CD14-positive monocyte (primary cell): Measurements from ENCODE around the gene MIGA2. TPM values are rescaled to one million over a fixed set of nuclear protein-coding genes. Genes with fewer than 3 reads are reported as not detected.
"Not testable (repeated sequence)": the region's sequence is repeated elsewhere in the genome, so short reads cannot be mapped to it uniquely, and the experiment has no call there.

ENCODE experiments used
- DNase-seq, 3 donors: peaks; one replicate each; pipeline ENCODE4 v3.0.0-alpha.2; 2011 to 2022
- H2AFZ ChIP-seq: 2 replicates; pipeline ENCODE4 v1.6.0; 2012; ENCODE audit warnings: mild to moderate bottlenecking, low read depth, low read length, inconsistent platforms; ENCODE audit not compliant: insufficient read depth, poor library complexity, severe bottlenecking
- H3K27ac ChIP-seq, 2 donors: 1 replicate in 1 of 2; 2 replicates in 1 of 2; pipeline ENCODE4 v1.5.1; 2012 to 2013; ENCODE audit warnings: low read length in 2 of 2, control low read depth in 1 of 2, inconsistent platforms in 1 of 2, low read depth in 1 of 2, mild to moderate bottlenecking in 1 of 2
- H3K27me3 ChIP-seq, 2 donors: one replicate each; pipeline versions ENCODE4 v1.6.0 to v1.6.1; 2011 to 2013; ENCODE audit warnings: low read length in 2 of 2; ENCODE audit not compliant: control insufficient read depth in 2 of 2, insufficient read depth in 2 of 2
- H3K36me3 ChIP-seq, 2 donors: replicated peaks in 1 of 2; 1 replicate in 1 of 2; 2 replicates in 1 of 2; pipeline versions ENCODE4 v1.5.1 to v1.6.1; 2012 to 2013; ENCODE audit warnings: low read length in 2 of 2, control low read depth in 1 of 2, inconsistent platforms in 1 of 2, mild to moderate bottlenecking in 1 of 2; ENCODE audit not compliant: insufficient read depth in 2 of 2, control insufficient read depth in 1 of 2
- H3K4me1 ChIP-seq, 2 donors: 1 replicate in 1 of 2; 2 replicates in 1 of 2; pipeline versions ENCODE4 v1.5.1 to v1.6.1; 2012 to 2013; ENCODE audit warnings: low read length in 2 of 2, control low read depth in 1 of 2, inconsistent platforms in 1 of 2, mild to moderate bottlenecking in 1 of 2, moderate library complexity in 1 of 2; ENCODE audit not compliant: insufficient read depth in 2 of 2, control insufficient read depth in 1 of 2
- H3K4me2 ChIP-seq: replicated peaks from 2 replicates; pipeline ENCODE3; 2012; ENCODE audit warnings: low read length, moderate library complexity, mild to moderate bottlenecking; ENCODE audit not compliant: poor library complexity, severe bottlenecking; ENCODE audit errors: extremely low read depth
- H3K4me3 ChIP-seq, 3 experiments: fragments of 200-600 bp in 1 of 3; sonication (generic) in 1 of 3; replicated peaks in 1 of 3; 1 replicate in 2 of 3; 2 replicates in 1 of 3; pipeline ENCODE4 v1.5.1; 2011 to 2013; ENCODE audit warnings: low read length in 3 of 3, mild to moderate bottlenecking in 3 of 3, control low read depth in 2 of 3, low read depth in 2 of 3, inconsistent platforms in 1 of 3, moderate library complexity in 1 of 3
- H3K79me2 ChIP-seq: 2 replicates; pipeline ENCODE4 v1.6.0; 2012; ENCODE audit warnings: mild to moderate bottlenecking, control low read depth, inconsistent platforms, low read length, moderate library complexity; ENCODE audit not compliant: insufficient read depth
- H3K9ac ChIP-seq: 2 replicates; pipeline ENCODE4 v1.6.0; 2017; ENCODE audit warnings: low read length, mild to moderate bottlenecking; ENCODE audit not compliant: insufficient read depth, poor library complexity, severe bottlenecking
- H3K9me3 ChIP-seq, 2 donors: replicated peaks in 1 of 2; 1 replicate in 1 of 2; 2 replicates in 1 of 2; pipeline versions ENCODE4 v1.5.1 to v1.6.1; 2012 to 2013; ENCODE audit warnings: low read length in 2 of 2, control low read depth in 1 of 2; ENCODE audit not compliant: control insufficient read depth in 1 of 2, insufficient read depth in 1 of 2
- H4K20me1 ChIP-seq: 2 replicates; pipeline ENCODE4 v1.6.0; 2012; ENCODE audit warnings: mild to moderate bottlenecking, low read length, control low read depth, moderate library complexity; ENCODE audit not compliant: insufficient read depth
- H3K27ac Mint-ChIP-seq, 7 donors: one replicate each; pipeline ENCODE4 v1.8.0; 2020; ENCODE audit warnings: mild to moderate bottlenecking in 7 of 7, mixed read lengths in 7 of 7, moderate library complexity in 6 of 7, inconsistent platforms in 2 of 7
- H3K27me3 Mint-ChIP-seq, 3 donors: one replicate each; pipeline ENCODE4 v1.8.0; 2021 to 2022; ENCODE audit warnings: low read depth in 3 of 3, mild to moderate bottlenecking in 3 of 3, mixed read lengths in 3 of 3, moderate library complexity in 3 of 3, inconsistent platforms in 1 of 3
- H3K36me3 Mint-ChIP-seq, 2 donors: one replicate each; pipeline ENCODE4 v1.8.0; 2020; ENCODE audit warnings: mixed read lengths in 2 of 2, inconsistent platforms in 1 of 2, mild to moderate bottlenecking in 1 of 2
- H3K4me1 Mint-ChIP-seq: one replicate; pipeline ENCODE4 v1.8.0; 2020; ENCODE audit warnings: mild to moderate bottlenecking, mixed read lengths
- H3K4me3 Mint-ChIP-seq, 2 donors: one replicate each; pipeline ENCODE4 v1.8.0; 2020; ENCODE audit warnings: mild to moderate bottlenecking in 2 of 2, mixed read lengths in 2 of 2, moderate library complexity in 1 of 2
- H3K9me3 Mint-ChIP-seq, 7 donors: one replicate each; pipeline ENCODE4 v1.8.0; 2020 to 2022; ENCODE audit warnings: mixed read lengths in 7 of 7, mild to moderate bottlenecking in 6 of 7, moderate library complexity in 6 of 7, inconsistent platforms in 2 of 7
- CTCF ChIP-seq: fragments of 200-600 bp; IDR thresholded peaks from one replicate; pipeline ENCODE4 v1.8.0; 2022; ENCODE audit warnings: antibody characterized with exemption, mild to moderate bottlenecking
- WGBS: methylation state at CpG from one replicate; pipeline ENCODE4 v1.1.5; 2013; ENCODE audit warnings: missing lambda C conversion rate; ENCODE audit not compliant: insufficient coverage; 5-methylcytosine and 5-hydroxymethylcytosine counted together
- intact Hi-C, 2 donors: fragments of 100-400 bp; cut with micrococcal nuclease; formaldehyde crosslinking; loops; one replicate each; pipeline versions ENCODE4 v1.15.0 to v1.15.1; 2023
- polyA plus RNA-seq, 3 donors: library from polyadenylated mRNA; depleted of rRNA in 1 of 3; unstranded in 2 of 3; stranded (reverse) in 1 of 3; fragments of 300-500 nt in 2 of 3; fragments of >200 nt in 1 of 3; fragmentation: Illumina TruSeq in 2 of 3; gene quantifications; 1 replicate in 2 of 3; 2 replicates in 1 of 3; pipeline ENCODE4 v1.2.3, GENCODE V29; 2012 to 2021

The MIGA2 gene
- polyA plus RNA-seq, 3 donors: 1.9 to 45.4 (median 5.9) TPM

- no peak for TF ChIP-seq CTCF
- Histone ChIP-seq H3K27ac (no peak overlapping the region), H3K4me1 (peaks cover 23 to 32% of the 10 kb centered on the region in 2 donors), H3K9me3 (no peaks in the 10 kb centered on the region), H4K20me1 (peaks cover 16% of the 10 kb centered on the region), H3K4me3 (no peak overlapping the region), H3K36me3 (no peaks in the 10 kb centered on the region), H3K79me2 (peaks cover 18% of the 10 kb centered on the region), H3K9ac (no peak overlapping the region), H3K27me3 (no peaks in the 10 kb centered on the region), H3K4me2 (no peak overlapping the region), H2AFZ (no peak overlapping the region)
- Mint-ChIP-seq H3K4me3 (no peak overlapping the region), H3K27me3 (no peaks in the 10 kb centered on the region), H3K4me1 (peaks cover 21% of the 10 kb centered on the region), H3K27ac (no peak overlapping the region), H3K9me3 (peaks cover 0 to 1% (median 0%) of the 10 kb centered on the region in 7 donors), H3K36me3 (no peaks in the 10 kb centered on the region)
- intact Hi-C loops: no loop called here
- DNase-seq: no peak
- WGBS: 50% methylated on average over 2 of the region's 8 CpGs
Observed at GRCh38 chr9:129033216-129033615, 3.2 kb upstream of the MIGA2 start.

GRCh38 chr9:129035838-129036237, 588 bp upstream of the MIGA2 start:
- Histone ChIP-seq H3K27ac (peak overlapping the region in 1 of 2 donors; percentile 85), H3K79me2 (peaks cover 35% of the 10 kb centered on the region), H4K20me1 (peaks cover 16% of the 10 kb centered on the region), H3K4me3 (peak overlapping the region; percentile 38 to 99 (median 80)), H3K4me2 (peak overlapping the region; percentile 99), H3K9ac (peak overlapping the region; percentile 85), H3K4me1 (peaks cover 22 to 26% of the 10 kb centered on the region in 2 donors), H2AFZ (peak overlapping the region; percentile 96)
- peak overlapping the region in 6 of 7 donors; percentile 14 to 91 (median 84) for H3K27ac Mint-ChIP-seq
- H3K27me3 Mint-ChIP-seq, DNase-seq, H3K36me3 ChIP-seq, H3K9me3 Mint-ChIP-seq, H3K9me3 ChIP-seq, H3K27me3 ChIP-seq: not testable (repeated sequence)
- peaks cover 7 to 12% of the 10 kb centered on the region in 2 donors for H3K36me3 Mint-ChIP-seq
- H3K4me3 Mint-ChIP-seq: peak overlapping the region; percentile 81 to 96
- intact Hi-C loops: loop anchor here (1.0 to 5.0 kb wide), 3 partner anchors 8 to 45 kb away; partner anchors contain the start of genes DOLPP1 (in 1 of the 2) and SH3GLB2 (in 1 of the 2)
- 57% methylated on average over 6 of the region's 13 CpGs for WGBS
- H3K4me1 Mint-ChIP-seq: peaks cover 24% of the 10 kb centered on the region
